HEK293T (cell line): ENCODE data around the gene SETD1B.
"Not testable (repeated sequence)": the region's sequence is repeated elsewhere in the genome, so short reads cannot be mapped to it uniquely, and the experiment has no call there.

Experiments
- CTCF ChIA-PET: fragments of 350-600 bp; formaldehyde crosslinking; extraction: SDS; loops from one replicate; lab custom pipeline; 2021; ENCODE audit warnings: antibody characterized with exemption, inconsistent platforms; lab: Yijun Ruan, JAX
- POLR2A ChIA-PET: fragments of 350-600 bp; formaldehyde crosslinking; extraction: SDS; loops from one replicate; lab custom pipeline; 2020; ENCODE audit warnings: antibody characterized with exemption, inconsistent platforms; lab: Yijun Ruan, JAX
- DNase-seq: peaks from one replicate; pipeline ENCODE4 v3.0.0; 2012; ENCODE audit warnings: mixed read lengths; ENCODE audit errors: extremely low spot score
- ARNT ChIP-seq: fragments of 450-650 bp; IDR thresholded peaks from 2 replicates; pipeline ENCODE4 v1.6.1; 2017; ENCODE audit warnings: mild to moderate bottlenecking
- BHLHE40 ChIP-seq: fragments of 450-650 bp; IDR thresholded peaks from 2 replicates; pipeline ENCODE4 v1.6.1; 2016; ENCODE audit warnings: mild to moderate bottlenecking, moderate library complexity, borderline replicate concordance
- CTBP1 ChIP-seq: fragments of 450-650 bp; IDR thresholded peaks from 2 replicates; pipeline ENCODE4 v1.6.1; 2016; ENCODE audit warnings: borderline replicate concordance
- ELF4 ChIP-seq: fragments of 450-650 bp; IDR thresholded peaks from 2 replicates; pipeline ENCODE4 v1.6.1; 2017; ENCODE audit warnings: antibody characterized with exemption
- FOXA1 ChIP-seq: fragments of 450-650 bp; IDR thresholded peaks from 2 replicates; pipeline ENCODE4 v1.6.1; 2016; ENCODE audit warnings: mild to moderate bottlenecking
- FOXK2 ChIP-seq: fragments of 450-650 bp; IDR thresholded peaks from 2 replicates; pipeline ENCODE4 v1.6.1; 2016; ENCODE audit warnings: mild to moderate bottlenecking
- FOXM1 ChIP-seq: fragments of 450-650 bp; IDR thresholded peaks from 2 replicates; pipeline ENCODE4 v1.6.1; 2017; ENCODE audit warnings: mild to moderate bottlenecking, borderline replicate concordance
- HDGF ChIP-seq: fragments of 450-650 bp; IDR thresholded peaks from 2 replicates; pipeline ENCODE4 v1.6.1; 2017; ENCODE audit warnings: antibody characterized with exemption, borderline replicate concordance
- L3MBTL2 ChIP-seq: fragments of 450-650 bp; conservative IDR thresholded peaks from 2 replicates; pipeline ENCODE4 v1.6.1; 2016; ENCODE audit warnings: mild to moderate bottlenecking
- LEF1 ChIP-seq: fragments of 450-650 bp; IDR thresholded peaks from 2 replicates; pipeline ENCODE4 v1.6.1; 2017; ENCODE audit warnings: mild to moderate bottlenecking, borderline replicate concordance
- NFRKB ChIP-seq: fragments of 450-650 bp; IDR thresholded peaks from 2 replicates; pipeline ENCODE4 v1.6.1; 2016; ENCODE audit warnings: mild to moderate bottlenecking, moderate library complexity
- PKNOX1 ChIP-seq: fragments of 450-650 bp; IDR thresholded peaks from 2 replicates; pipeline ENCODE4 v1.6.1; 2016
- SP1 ChIP-seq: fragments of 450-650 bp; IDR thresholded peaks from 2 replicates; pipeline ENCODE4 v1.6.1; 2017
- SUZ12 ChIP-seq: fragments of 450-650 bp; IDR thresholded peaks from 2 replicates; pipeline ENCODE4 v1.6.1; 2016; ENCODE audit warnings: mild to moderate bottlenecking
- TARDBP ChIP-seq: fragments of 450-650 bp; IDR thresholded peaks from 2 replicates; pipeline ENCODE4 v1.6.1; 2016
- ZNF384 ChIP-seq: fragments of 450-650 bp; IDR thresholded peaks from 2 replicates; pipeline ENCODE4 v1.6.1; 2016

Gene SETD1B

GRCh38 chr12:121789800-121790728 is 13.7 kb upstream of the SETD1B start:
- DNase-seq, result no peak
- POLR2A ChIA-PET, result no interaction called here
- CTCF ChIA-PET, result no interaction called here
- no peak for TF ChIP-seq HDGF

GRCh38 chr12:121790785-121791184 is 13.0 kb upstream of the SETD1B start:
- DNase-seq, POLR2A ChIA-PET: not testable (repeated sequence)
- CTCF ChIA-PET, result interaction anchor here (0.7 to 9.3 kb wide), 2 partner anchors 9 to 21 kb away, joined by 3 to 125 read pairs; no protein-coding TSS in a partner anchor

GRCh38 chr12:121791671-121792551 is 11.9 kb upstream of the SETD1B start:
- no peak for DNase-seq
- TF ChIP-seq PKNOX1 (no peak), ZNF384 (no peak), FOXM1 (no peak), NFRKB (no peak), TARDBP (no peak), L3MBTL2 (no peak), ARNT (no peak), SUZ12 (no peak), BHLHE40 (no peak), LEF1 (no peak), HDGF (no peak), SP1 (no peak), FOXK2 (no peak), ELF4 (no peak), FOXA1 (no peak), CTBP1 (no peak)
- CTCF ChIA-PET, result interaction anchor here (0.7 to 9.3 kb wide), 3 partner anchors 10 to 20 kb away, joined by 3 to 125 read pairs (median 87); no protein-coding TSS in a partner anchor
- POLR2A ChIA-PET, result no interaction called here

- ChIA-PET POLR2A (interaction anchor here (1.4 to 7.9 kb wide), 3 partner anchors 12 to 20 kb away, joined by 4 to 125 read pairs (median 12); no protein-coding TSS in a partner anchor), CTCF (interaction anchor here (1.6 to 9.3 kb wide), 7 partner anchors 11 to 104 kb away, joined by 4 to 125 read pairs (median 19); partner anchors contain the start of gene PSMD9)
- no peak for DNase-seq
Observed at GRCh38 chr12:121792607-121793439, 11.0 kb upstream of the SETD1B start.

GRCh38 chr12:121793440-121793837 is 10.4 kb upstream of the SETD1B start, which contains the start of gene RHOF:
Gene RHOF (minus strand): TSS chr12:121793688. CDS start chr12:121793633, 55 bp downstream.
- TF ChIP-seq FOXA1, result no peak
- TF ChIP-seq TARDBP, result no peak
- no peak for TF ChIP-seq ELF4
- TF ChIP-seq PKNOX1, result no peak
- no peak for TF ChIP-seq FOXM1
- no peak for TF ChIP-seq FOXK2
- no peak for TF ChIP-seq HDGF
- no peak for TF ChIP-seq LEF1
- peak; percentile 63 for DNase-seq
- POLR2A ChIA-PET, result interaction anchor here (0.7 to 7.9 kb wide), 6 partner anchors 10 to 106 kb away, joined by 3 to 125 read pairs (median 13); partner anchors contain the start of genes PSMD9 and SETD1B
- CTCF ChIA-PET, result interaction anchor here (1.0 to 9.3 kb wide), 24 partner anchors 9 to 316 kb away, joined by 3 to 125 read pairs (median 6); partner anchors contain the start of gene PSMD9

More at GRCh38 chr12:121792607-121793439, 11.0 kb upstream of the SETD1B start:
- TF ChIP-seq FOXA1, result no peak
- TF ChIP-seq NFRKB, result no peak
- TF ChIP-seq BHLHE40, result no peak
- TF ChIP-seq L3MBTL2, result no peak
- no peak for TF ChIP-seq HDGF
- TF ChIP-seq CTBP1, result no peak
- no peak for TF ChIP-seq SP1
- TF ChIP-seq ARNT, result no peak
- TF ChIP-seq LEF1, result no peak
- TF ChIP-seq FOXM1, result no peak
